ENCODE measurements around the gene GNAT3. TPM values are rescaled to one million over a fixed set of nuclear protein-coding genes. Genes with fewer than 3 reads are reported as not detected.

Gene GNAT3
- total RNA-seq, 2 experiments from 2014 or later: not detected

DNA sequence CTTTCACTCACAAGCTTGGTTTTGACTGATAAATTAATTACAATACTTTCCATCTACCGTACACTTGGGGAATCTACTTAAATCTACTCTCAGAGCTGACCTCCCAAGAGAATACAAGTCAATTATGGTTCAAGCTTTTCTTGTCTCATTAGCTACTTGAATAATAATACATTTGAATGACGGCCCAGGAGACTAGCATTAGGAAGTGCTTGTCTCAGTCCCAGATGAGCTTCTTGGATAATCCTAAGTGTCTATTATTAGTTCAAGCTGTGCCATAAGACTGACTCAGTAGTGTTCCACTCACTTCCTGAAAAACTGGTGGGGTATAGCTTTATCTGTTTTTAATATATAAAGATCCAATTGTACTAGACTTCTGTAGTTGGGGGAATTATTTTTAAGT, 100.2 kb downstream of the GNAT3 start:
- Mint-ChIP-seq H3K27ac (no peak overlapping the region), H3K4me1 (ENCODE audit: low read depth) (no peaks in the 10 kb centered on the region), H3K9me3 (no peaks in the 10 kb centered on the region), H3K4me3 (no peak overlapping the region), H3K27me3 (no peaks in the 10 kb centered on the region), H3K36me3 (ENCODE audit: low read depth) (no peaks in the 10 kb centered on the region)
- ChIA-PET CTCF (no interaction called here), POLR2A (no interaction called here)
- no peak for TF ChIP-seq CTCF (IDR thresholded peaks at IDR 0.05)
- intact Hi-C loops (cut with DNase I, micrococcal nuclease): no loop called here
- ATAC-seq (ENCODE audit: poor library complexity): no peak
- Histone ChIP-seq H3K27ac (ENCODE audit: low read depth in 1 of 2, low read length in 2 of 2) (no peak overlapping the region), H3K36me3 (ENCODE audit: insufficient read depth, low read length) (no peaks in the 10 kb centered on the region), H3K4me1 (ENCODE audit: insufficient read depth, low read length) (no peaks in the 10 kb centered on the region), H3K4me3 (ENCODE audit: low read length) (no peak overlapping the region), H3K27me3 (ENCODE audit: control insufficient read depth in 1 of 2, insufficient read depth in 2 of 2, low read length in 2 of 2) (no peaks in the 10 kb centered on the region), H3K9me3 (ENCODE audit: control insufficient read depth in 1 of 2, insufficient read depth in 1 of 2, low read length in 2 of 2) (no peaks in the 10 kb centered on the region)
- DNase-seq: no peak

GRCh38 chr7:80410081-80410480, 101.8 kb downstream of the GNAT3 start:
- ChIA-PET POLR2A (no interaction called here), CTCF (no interaction called here)
- H3K27ac ChIP-seq (ENCODE audit: low read depth in 1 of 2, low read length in 2 of 2): no peak overlapping the region
- no peaks in the 10 kb centered on the region for H3K27me3 ChIP-seq (ENCODE audit: control insufficient read depth in 1 of 2, insufficient read depth in 2 of 2, low read length in 2 of 2)
- no peaks in the 10 kb centered on the region for H3K27me3 Mint-ChIP-seq
- no peaks in the 10 kb centered on the region for H3K4me1 Mint-ChIP-seq (ENCODE audit: low read depth)
- no peak overlapping the region for H3K27ac Mint-ChIP-seq
- H3K4me3 Mint-ChIP-seq: no peak overlapping the region
- no peaks in the 10 kb centered on the region for H3K9me3 ChIP-seq (ENCODE audit: control insufficient read depth in 1 of 2, insufficient read depth in 1 of 2, low read length in 2 of 2)
- H3K36me3 ChIP-seq (ENCODE audit: insufficient read depth, low read length): no peaks in the 10 kb centered on the region
- H3K36me3 Mint-ChIP-seq (ENCODE audit: low read depth): no peaks in the 10 kb centered on the region
- DNase-seq (no peak), ATAC-seq (ENCODE audit: poor library complexity) (no peak)
- H3K4me1 ChIP-seq (ENCODE audit: insufficient read depth, low read length): no peaks in the 10 kb centered on the region
- intact Hi-C loops (cut with DNase I, micrococcal nuclease): no loop called here
- TF ChIP-seq CTCF (IDR thresholded peaks at IDR 0.05): no peak
- no peaks in the 10 kb centered on the region for H3K9me3 Mint-ChIP-seq
- no peak overlapping the region for H3K4me3 ChIP-seq (ENCODE audit: low read length)

Other genes with a start within 250 kb of the GNAT3 start
- gene CD36, start 126.6 kb upstream of the GNAT3 start, total RNA-seq: 1 to 10 TPM; 1.4 to 1.7 TPM